ENCODE results near the gene C1orf50.

GRCh38 chr1:42797414-42797813 lies 30.4 kb downstream of the C1orf50 start:
- TF ChIP-seq CTCF (conservative IDR thresholded peaks at IDR 0.05): no peak
- TF ChIP-seq EZH2 (IDR thresholded peaks at IDR 0.05; ENCODE audit: low read depth): no peak

Measured in PC-9 (cell line).